NCI-H510A (cell line): ENCODE results near the gene KARS1.

Experiments used
- DNase-seq: peaks from one replicate; lab custom pipeline; 2025; lab: John Stamatoyannopoulos, UW

The KARS1 gene

DNA sequence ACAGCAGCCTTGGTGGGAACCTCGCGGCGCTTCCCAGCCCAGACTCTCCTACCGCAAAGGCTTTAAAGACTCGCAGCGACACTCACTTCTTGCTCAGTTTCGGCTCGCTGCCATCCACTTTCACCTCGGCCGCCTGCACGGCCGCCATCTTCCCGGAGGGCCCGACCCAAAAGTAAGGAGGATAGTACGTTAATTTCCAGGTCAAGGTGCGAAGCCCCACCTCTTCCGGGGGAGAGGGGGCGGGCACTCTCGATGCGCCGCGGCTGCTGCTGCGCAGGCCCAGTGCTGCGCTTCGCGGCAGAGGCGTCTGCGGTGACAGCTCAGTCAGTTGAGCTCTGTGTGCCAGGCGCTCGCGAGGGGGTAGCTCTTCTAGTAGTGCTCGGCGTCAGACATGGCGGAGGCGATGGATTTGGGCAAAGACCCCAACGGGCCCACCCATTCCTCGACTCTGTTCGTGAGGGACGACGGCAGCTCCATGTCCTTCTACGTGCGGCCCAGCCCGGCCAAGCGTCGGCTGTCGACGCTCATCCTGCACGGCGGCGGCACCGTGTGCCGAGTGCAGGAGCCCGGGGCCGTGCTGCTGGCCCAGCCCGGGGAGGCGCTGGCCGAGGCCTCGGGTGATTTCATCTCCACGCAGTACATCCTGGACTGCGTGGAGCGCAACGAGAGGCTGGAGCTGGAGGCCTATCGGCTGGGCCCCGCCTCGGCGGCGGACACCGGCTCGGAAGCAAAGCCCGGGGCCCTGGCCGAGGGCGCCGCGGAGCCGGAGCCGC, at the start of gene KARS1, which contains the start of gene TERF2IP:
Gene KARS1 (minus strand): TSS at position 174 of the 773 bp plus-strand sequence. CDS start 26 bp downstream, at position 148.
Gene TERF2IP (plus strand): TSS at position 282 of the 773 bp plus-strand sequence. CDS start 110 bp downstream, at position 392.
- DNase-seq, result peak; percentile 71

DNA sequence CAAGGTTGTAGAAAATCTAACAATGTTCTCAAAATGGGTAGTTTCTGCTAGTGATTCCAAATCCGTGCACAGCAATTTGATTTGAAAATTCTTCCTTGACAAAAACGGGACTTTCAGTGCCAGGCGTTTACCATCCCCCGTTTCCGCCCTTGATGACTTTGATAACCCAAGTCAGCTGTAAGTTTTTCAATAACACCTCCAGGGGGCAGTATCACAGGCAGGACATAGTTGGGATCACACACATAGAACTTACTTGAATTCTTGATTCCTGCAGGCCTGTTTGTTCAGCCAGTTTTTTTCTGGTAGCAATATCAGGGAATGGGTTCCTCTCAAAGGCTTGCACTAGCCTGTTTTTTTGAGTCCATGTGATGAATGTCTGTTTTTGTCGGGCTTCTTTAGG, 48.2 kb upstream of the KARS1 start:
- DNase-seq, result no peak

DNA sequence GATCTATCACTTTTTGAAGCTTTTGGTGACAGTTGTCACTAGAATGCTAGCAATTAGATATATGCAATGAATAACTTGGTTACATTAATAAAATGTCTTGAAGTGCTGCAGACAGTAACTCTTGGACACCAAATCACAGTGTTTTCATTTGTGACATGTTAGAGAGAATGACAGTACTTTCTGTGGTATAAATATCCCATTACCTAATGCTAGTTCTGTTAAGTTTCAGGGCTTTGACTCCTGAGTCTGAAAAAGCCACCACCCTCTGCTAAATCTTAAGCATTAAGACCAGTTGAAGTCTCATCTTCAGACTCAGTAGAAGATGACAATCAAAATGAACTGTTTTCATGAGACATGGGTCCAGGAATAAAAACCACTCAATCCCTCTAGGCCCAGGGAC, 39.9 kb upstream of the KARS1 start:
- no peak for DNase-seq

DNA sequence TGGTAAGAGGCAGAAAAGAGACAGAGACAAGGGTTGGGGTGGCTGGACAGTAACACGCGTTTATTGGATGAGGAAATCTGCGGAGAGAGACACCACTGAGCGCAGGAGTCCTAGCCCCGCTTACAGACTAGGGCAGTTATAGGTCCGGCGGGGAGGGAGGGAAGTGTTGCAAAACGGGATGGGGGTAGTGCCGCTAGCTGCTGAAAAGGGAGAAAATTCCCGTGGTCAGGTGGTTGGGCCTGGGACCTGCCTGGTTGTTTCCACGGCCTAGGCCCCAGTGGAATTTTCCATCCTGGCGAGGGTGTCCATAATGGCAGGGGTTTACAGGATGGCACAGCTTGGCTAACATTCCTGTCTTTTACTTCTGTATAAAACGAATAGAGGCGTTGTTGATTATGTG, 34.8 kb upstream of the KARS1 start:
- no peak for DNase-seq

DNA sequence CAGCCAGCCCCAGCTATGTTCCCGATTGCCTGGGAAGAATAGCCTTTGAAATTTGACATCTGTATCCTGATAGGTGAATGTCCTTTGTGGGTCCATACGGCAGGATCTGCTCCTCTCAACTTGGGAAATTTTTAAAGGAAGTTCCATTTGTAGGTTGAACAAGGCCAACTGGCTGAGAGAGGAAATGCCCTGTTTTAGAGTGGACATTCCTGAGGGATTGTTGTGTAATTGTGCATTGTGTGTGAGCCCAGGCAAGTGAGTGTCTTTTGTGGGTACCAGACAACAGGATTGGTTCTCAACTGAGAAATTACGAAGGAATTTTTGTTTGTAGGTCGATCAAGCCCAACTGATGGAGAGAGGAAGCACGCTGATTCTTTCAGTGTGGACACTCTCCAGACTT, 31.9 kb upstream of the KARS1 start:
- DNase-seq, result no peak

DNA sequence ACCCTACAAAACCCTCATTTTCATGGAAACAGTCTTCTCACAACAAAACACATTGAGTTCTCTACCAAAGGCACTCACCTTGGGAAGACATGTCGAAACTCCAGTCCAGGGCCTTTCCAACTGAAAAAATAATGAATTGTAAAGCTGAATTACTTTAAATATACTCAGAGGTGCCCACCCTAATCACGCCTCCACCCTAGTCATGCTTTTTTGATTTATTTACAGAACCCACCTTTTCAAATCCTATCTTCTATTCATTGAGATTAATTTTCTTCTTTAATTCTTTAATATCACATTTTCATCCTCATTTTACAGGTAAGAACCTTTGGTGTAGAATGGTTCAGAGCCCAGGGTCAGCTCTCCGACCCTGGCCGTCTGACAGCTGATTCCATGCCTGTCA, 29.4 kb upstream of the KARS1 start, which contains the start of gene CPHXL2:
Gene CPHXL2 (minus strand): TSS at position 101 of the 400 bp plus-strand sequence. CDS start 10 bp downstream, at position 91.
- DNase-seq, result no peak

DNA sequence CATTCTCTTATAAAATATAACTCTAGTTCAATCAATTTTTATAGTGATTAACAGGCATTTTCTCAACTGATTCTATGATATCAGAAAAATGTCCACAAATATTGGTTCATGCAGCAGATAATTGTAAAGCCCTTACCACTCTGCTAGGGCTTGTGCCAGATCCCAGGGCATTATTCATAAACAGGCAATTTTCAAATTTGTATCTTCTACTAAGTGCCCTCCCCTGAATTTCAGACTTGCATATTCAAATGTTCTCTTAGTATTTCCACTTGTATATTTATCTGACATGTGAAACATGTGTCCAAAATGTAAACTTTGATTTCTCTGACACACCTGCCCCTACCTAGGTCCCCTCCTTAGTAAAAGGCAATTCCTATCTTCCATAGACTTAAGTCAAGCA, 20.0 kb upstream of the KARS1 start:
- no peak for DNase-seq

DNA sequence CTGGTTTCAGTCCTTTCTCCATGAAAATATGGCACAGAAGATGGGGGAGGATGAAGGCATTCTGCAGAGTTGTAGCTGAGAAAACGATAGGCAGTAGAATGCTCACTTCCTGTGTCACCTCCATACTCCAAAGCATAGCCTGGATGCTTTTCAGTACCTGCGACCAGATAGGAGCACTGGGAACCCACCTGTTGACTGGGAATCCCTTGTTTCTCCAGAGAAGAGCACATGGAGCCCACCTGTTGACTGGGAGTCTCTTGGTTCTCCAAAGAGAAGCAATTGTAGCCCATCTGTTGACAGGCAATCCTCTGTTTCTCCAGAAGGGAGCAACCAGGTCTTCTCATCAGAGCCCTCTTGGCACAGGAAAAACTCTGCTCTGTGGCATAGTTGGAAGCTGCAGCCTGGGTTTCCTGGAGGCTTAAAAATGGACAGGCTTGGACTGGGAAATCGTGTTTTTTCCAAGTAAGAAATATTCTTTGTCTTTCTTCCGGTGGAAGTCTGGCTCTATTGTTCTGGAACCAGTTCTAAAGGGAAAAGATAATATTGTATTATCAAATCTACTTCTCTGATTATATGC, 13.3 kb upstream of the KARS1 start:
- DNase-seq, result no peak

DNA sequence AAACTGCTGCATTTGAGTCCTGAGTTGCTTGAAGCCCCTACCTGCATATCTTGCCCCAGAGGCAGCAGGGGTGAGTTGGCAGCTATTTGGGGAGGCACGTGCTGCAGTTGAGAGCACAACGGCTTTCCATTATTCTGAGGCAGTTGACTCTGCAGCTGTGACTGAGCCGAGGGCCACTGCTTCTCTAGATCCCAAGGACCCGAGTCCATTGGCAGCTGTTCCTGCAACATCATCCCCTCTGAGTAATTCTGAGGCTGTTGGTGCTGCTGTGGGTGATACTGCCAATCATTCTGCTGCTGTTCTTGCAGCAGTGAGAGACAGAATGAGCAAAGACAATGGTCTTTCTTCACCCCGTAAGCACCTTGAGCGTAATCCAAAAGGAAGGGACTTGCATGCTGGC, 12.9 kb upstream of the KARS1 start:
- DNase-seq, result no peak

DNA sequence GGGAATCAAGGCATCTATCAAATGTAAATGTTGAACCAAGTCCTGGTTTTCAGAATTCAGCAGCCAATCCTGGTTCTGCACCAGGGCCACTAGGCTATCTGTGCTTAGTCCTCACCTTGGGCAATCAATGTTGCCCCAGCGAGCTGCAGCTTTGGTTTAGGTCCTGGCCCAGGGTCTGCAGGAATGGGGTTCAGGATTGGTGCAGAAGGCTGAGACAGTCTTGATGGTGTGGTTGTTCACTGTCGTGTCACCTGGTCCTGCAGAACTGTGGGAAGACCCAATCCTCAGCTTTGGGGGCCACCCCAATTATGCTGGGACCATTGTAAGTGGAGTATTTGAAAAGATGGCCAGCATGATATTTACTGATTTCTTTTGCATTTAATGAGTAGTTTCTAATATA, 10.7 kb upstream of the KARS1 start:
- DNase-seq, result no peak

DNA sequence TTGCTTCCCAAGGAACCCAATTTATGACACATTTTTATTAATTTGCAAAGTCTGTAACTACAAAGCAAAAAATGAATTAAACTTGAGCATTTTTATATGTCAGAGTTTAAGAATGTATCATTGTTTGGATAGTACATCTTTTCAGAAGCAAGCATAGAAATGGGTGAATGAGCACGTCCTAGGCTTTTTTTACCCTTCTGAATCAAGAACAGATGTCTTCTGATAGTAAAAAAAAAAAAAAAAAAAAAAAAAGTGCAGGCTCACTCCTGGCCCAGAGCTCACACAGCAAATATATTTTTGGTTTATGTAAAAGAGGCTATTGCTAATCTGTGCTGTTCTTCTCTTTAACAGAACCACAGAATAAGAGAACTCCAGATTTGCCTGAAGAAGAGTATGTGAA, 6.5 kb upstream of the KARS1 start:
- no peak for DNase-seq

DNA sequence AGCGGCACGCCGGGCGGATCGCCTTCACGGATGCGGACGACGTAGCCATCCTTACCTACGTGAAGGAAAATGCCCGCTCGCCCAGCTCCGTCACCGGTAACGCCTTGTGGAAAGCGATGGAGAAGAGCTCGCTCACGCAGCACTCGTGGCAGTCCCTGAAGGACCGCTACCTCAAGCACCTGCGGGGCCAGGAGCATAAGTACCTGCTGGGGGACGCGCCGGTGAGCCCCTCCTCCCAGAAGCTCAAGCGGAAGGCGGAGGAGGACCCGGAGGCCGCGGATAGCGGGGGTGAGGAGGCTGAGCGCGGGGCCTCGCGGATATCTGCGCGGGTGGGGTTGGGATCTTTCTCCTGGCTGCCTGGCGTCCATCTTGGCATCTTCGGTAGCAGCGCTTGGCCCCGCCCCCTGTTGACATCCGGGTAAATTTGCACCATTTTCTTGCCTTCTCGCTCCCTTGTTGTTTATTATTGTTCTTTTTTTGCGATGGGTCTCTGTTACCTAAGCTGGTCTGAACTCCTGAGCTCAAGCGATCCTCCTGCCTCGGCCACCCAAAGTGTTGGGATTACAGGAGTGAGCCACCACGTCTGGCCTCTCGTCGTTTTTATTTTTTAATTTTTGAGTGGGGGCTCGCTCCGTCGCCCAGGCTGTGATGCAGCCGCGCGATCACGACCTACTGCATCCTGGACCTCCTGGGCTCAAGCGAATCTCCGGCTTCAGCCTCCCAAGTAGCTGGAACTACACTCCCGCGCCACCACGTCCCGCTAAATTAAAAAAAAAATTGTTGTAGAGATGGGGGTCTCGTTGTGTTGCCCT, 1.0 kb upstream of the KARS1 start:
- DNase-seq, result peak; percentile 47

DNA sequence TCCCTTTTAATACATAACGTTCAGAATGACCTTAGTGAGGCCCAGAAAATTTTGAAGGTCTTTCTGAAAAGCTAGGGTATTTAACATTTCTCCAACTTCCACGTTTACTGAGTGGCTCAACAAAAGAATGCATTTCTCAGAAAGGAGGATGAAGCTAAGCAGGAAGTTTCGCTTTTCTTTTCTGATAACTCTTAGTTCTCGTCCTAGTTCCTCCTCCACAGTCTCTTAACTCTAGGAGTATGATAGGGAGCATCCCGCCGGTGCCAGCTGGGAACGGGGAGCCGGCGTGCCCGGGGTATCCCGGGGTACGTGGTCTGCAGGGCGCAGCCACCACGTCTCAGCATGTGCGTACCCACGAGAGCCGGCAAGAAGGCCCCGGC, 363 bp downstream of the KARS1 start:
- no peak for DNase-seq

DNA sequence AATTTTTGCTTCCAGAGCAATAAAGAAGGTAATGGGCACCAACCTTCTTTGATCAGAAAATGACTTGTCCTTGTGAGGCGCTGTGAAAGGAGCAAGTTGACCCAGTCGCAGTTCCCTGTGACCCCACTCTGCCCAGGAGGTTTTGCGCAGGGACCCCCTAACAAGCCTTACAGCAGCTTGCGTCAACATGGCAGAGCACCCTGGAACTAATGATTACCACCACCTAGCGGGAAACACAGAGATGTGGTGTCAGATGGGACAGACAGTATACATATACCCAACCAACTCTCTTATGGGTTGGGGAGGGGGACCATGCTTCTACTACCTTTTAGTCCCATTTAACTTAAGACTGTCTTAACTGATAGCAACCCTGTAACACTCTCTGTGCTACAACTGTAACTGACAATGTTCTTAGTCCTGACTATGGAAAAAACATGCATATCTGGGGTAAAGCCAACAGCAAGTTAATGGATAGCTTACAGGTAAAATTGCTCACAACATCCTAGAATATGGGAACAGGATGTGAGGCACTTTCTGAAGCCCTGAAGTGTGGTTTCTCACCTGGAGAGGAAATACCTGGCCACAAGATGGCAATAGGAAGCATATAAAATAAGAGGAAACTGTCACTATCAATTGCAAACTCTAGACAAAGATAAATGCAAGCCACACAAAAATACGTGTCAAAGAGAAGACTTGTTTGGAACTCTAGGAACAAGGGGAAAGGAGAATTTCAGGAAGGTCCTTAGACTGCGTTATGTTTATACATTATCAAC, 3.0 kb downstream of the KARS1 start:
- DNase-seq, result no peak

DNA sequence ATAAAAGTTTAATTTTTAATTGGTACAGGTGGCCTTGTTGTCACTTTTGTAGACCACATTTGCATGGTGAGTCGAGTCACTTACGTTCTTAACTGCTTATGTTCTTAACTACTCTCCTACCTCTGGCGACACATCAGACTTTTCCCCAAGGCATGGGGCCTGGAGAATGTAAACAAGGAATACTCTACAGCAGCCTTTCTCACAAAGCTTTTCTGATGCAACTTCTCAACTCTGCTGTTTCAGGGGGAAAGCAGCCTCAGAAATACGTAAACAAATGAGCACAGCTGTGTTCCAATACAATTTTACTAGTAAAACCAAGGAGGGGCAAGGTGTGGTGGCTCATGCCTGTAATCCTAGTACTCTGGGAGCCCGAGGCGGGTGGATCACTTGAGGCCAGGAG, 6.9 kb downstream of the KARS1 start:
- DNase-seq, result no peak

DNA sequence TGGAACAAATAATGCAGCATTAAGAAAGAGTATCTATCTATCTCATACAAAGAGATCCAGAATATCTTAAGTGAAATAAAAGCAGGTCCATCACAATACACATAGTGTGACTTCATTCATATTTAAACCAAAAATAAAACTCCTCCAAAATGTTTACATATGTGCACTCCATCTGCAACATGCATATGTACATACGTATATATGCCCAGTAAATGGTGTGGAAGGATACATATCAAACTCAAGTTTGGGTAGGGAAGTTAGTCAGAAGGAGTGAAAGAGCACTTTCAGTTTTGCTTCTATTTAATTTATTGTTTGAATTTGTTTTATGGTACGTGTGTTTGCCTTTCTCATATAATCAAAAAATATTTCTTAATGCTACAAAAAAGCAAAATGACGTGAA, 12.4 kb downstream of the KARS1 start:
- DNase-seq, result no peak

DNA sequence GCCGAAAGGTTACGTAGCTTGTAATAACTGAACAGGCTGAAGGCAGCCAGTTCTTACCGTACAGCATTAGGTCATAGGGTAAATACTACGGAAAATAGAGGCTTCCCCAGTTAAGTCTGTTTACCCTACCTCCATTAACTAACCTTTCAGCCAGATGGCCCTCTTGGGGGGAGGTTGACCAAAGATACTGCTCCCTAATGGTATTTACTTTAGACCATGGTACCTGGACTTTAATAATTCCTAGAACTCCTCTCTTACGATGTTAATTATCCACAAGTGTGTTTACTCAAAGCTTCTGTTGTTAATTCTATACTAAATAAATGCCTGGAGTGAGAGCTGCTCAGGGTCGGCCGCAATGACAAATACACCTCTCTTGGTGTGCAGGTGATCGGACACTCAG, 14.6 kb downstream of the KARS1 start:
- DNase-seq, result peak; percentile 30

DNA sequence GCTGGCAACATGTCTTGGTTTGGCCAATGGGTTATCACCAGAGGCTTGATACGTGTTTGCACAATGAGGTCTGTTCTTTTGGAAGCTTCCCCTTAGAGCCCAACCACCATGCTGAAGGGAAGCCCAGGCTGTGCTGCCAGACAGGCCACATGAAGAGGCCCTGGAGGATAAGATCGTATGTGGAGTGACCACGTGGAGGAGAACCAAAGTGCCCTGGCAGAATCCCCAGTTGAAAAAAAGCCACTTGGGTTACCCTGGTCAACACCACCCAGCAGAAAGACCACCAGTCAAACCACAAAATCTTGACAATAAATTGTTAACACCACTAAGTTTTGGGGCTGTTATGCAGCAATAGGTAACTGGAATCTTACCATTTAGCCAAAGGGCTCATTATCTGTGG, 17.4 kb downstream of the KARS1 start:
- no peak for DNase-seq

DNA sequence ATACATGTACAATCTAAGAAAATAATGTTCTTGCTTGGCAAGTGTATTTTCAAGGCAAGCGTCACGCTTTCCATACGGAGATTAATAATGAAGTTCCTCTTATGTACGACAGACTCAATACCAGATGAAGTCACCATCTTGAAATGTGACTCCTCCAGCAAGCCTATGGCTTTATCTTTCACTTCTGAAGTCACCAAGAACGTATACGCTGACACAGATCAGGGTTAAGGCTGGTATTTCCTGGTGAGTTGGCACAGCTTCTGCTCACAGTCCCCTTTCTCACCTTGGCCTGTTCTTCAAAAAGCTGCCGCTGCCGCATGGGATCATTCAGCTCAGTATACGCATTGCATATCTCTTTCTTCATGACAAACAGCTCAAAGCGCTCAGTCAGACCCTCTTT, 18.3 kb downstream of the KARS1 start:
- DNase-seq, result no peak

DNA sequence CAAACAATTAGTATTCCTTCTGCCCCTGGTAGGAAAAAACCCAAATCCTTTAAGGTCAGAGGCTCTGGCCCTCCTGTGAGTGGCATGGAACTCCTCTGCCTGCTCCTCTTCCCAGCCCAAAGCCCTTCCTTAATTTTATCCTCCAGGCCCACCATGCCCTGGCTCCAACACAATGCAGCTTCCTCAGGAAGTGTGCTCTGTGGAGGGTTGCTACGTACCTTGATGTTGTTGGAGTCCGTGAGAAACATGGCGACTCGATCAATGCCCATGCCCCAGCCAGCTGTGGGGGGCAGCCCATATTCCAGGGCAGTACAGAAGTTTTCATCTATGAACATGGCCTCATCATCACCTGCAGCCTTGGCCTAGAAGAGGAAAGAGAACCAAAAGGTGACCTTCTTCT, 19.1 kb downstream of the KARS1 start:
- no peak for DNase-seq

DNA sequence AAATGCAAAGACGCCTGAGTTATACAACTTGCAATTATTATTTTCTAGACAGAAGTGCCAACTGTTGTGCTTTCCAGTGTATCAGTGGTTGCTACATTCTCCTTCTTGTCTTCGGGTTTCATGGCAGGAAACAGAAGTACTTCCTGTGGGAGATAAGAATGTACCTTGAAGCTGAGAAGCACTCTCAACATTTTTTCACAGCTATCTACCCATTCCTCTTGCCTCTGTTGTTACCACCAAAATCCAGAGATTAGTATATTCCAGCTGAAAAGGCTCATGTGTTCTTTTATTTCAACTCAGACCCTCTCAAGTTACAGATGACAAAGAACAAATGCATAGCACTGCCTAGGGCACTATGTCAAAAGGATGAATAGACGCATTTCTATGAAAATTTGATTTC, 19.6 kb downstream of the KARS1 start:
- DNase-seq, result no peak

DNA sequence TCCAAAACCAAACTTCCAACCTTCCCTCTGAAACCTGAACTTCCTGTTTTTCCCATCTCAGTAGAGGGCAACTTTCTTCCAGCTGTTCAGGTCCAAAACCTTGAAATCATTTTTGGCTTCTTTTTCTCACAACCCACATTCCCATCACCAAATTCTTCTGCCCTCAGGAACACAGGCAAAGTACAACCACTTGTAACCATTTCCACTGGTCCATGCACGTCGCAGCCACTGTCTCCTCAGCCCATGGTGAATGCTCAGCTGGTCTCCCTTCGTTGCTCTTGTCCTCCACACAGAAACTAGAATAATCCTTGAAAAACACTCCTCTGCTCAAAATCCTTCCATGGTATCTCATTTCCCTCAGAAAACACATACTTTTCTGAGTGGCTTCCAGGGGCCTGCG, 20.7 kb downstream of the KARS1 start:
- DNase-seq, result no peak
